Measurements from ENCODE around the gene RNF123. TPM values are rescaled to one million over a fixed set of nuclear protein-coding genes. Genes with fewer than 3 reads are reported as not detected.

RNF123 gene
- total RNA-seq, 4 donors from 2014 or later: 14.7 to 23.7 (median 19.7) TPM

DNA sequence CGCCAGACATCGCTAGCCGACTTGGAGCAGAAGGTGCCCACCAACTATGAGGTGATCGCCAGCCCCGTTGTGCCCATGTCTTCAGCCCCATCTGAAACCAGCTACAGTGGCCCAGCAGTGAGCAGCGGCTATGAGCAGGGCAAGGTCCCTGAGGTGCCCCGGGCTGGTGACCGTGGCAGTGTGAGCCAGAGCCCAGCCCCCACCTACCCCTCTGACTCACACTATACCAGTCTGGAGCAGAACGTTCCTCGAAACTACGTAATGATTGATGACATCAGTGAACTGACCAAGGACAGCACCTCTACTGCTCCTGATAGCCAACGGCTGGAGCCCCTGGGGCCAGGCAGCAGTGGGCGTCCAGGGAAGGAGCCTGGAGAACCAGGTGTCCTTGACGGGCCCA lies 28.1 kb upstream of the RNF123 start:
- TF ChIP-seq, protein P1, sequence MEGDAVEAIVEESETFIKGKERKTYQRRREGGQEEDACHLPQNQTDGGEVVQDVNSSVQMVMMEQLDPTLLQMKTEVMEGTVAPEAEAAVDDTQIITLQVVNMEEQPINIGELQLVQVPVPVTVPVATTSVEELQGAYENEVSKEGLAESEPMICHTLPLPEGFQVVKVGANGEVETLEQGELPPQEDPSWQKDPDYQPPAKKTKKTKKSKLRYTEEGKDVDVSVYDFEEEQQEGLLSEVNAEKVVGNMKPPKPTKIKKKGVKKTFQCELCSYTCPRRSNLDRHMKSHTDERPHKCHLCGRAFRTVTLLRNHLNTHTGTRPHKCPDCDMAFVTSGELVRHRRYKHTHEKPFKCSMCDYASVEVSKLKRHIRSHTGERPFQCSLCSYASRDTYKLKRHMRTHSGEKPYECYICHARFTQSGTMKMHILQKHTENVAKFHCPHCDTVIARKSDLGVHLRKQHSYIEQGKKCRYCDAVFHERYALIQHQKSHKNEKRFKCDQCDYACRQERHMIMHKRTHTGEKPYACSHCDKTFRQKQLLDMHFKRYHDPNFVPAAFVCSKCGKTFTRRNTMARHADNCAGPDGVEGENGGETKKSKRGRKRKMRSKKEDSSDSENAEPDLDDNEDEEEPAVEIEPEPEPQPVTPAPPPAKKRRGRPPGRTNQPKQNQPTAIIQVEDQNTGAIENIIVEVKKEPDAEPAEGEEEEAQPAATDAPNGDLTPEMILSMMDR (IDR thresholded peaks at IDR 0.05; ENCODE audit: low read depth): no peak

- TF ChIP-seq, protein P1 (IDR thresholded peaks at IDR 0.05; ENCODE audit: low read depth): no peak
Measured at GRCh38 chr3:49662021-49662420, 27.3 kb upstream of the RNF123 start.

- TF ChIP-seq, protein P1 (IDR thresholded peaks at IDR 0.05; ENCODE audit: low read depth): no peak
Measured at GRCh38 chr3:49662720-49663413, 26.5 kb upstream of the RNF123 start.

DNA sequence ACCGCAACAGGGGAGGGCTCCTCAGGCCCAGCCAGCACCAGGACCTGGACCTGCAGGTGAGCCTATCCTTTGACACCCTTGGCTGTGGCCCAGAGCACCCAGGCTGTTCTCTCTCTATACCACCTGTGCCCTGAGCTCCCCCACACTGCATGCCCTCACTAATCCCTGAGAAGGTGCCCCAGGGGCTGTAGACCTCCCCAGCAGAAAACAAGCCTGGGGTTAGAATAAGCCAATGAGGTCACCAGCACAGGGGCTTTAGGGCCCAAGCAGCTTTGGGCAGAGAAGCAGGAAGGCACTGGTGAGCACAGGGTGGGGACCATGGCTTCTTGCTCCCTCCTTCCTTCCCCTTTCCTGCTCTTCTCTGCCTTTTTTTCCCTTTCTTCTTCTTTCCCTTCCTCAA lies 25.5 kb upstream of the RNF123 start:
- TF ChIP-seq, protein P1 (IDR thresholded peaks at IDR 0.05; ENCODE audit: low read depth): no peak

GRCh38 chr3:49664300-49664699 lies 25.1 kb upstream of the RNF123 start:
- TF ChIP-seq, protein P1 (IDR thresholded peaks at IDR 0.05; ENCODE audit: low read depth): no peak

DNA sequence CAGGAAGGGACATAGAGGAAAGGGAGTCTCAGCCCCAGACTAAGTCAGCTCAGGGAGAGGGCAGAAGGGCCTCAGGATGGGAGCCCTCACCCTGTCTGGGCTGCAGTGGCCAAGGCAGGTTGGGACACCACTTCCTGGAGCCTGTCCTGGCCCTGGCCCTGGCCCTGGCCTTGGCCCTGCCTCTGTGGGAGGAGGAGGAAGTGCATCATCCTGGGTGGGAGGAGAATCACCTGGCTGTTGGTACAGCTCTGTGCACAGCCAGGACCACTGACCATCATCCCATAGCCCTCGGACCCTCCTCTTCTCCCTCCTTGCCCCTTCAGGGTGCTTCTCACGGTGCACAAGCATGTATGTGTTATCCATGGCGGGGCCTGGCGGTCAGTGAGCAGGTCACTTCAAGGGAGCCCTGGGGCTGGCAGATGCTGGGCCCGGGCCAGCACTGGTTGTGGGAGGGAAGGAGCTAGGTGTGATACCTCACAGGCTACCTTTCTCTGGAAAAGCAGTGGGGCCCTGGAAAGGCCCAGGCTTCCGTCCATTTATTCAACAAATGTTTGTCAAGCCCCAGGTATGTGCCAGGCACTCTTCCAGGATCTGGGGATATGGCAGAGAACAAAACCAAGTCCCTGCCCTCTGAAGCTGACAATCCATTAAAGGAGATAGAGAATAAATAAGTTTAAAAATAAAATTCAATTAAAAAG lies 23.4 kb upstream of the RNF123 start:
- TF ChIP-seq, protein P1 (IDR thresholded peaks at IDR 0.05; ENCODE audit: low read depth): no peak

GRCh38 chr3:49666592-49666991 lies 22.8 kb upstream of the RNF123 start:
- TF ChIP-seq, protein P1 (IDR thresholded peaks at IDR 0.05; ENCODE audit: low read depth): no peak
